Epidermal melanocyte (primary cell): ENCODE measurements around the gene ANKRD30B.
"Not testable (repeated sequence)": the region's sequence is repeated elsewhere in the genome, so short reads cannot be mapped to it uniquely, and the experiment has no call there.

Experiments
- DNase-seq: peaks from one replicate; pipeline ENCODE4 v3.0.0; 2011; ENCODE audit warnings: low spot score; ENCODE audit not compliant: insufficient read length

The ANKRD30B gene

GRCh38 chr18:14856256-14856655 is 108.3 kb downstream of the ANKRD30B start:
- not testable (repeated sequence) for DNase-seq

GRCh38 chr18:14858514-14858913 is 110.5 kb downstream of the ANKRD30B start:
- not testable (repeated sequence) for DNase-seq

GRCh38 chr18:14859995-14860394 is 112.0 kb downstream of the ANKRD30B start:
- DNase-seq: not testable (repeated sequence)

- not testable (repeated sequence) for DNase-seq
These were observed 118.5 kb downstream of the ANKRD30B start for GRCh38 chr18:14866426-14866825.

- not testable (repeated sequence) for DNase-seq
These were observed 120.0 kb downstream of the ANKRD30B start for GRCh38 chr18:14867988-14868387.

- not testable (repeated sequence) for DNase-seq
These were observed 120.9 kb downstream of the ANKRD30B start for GRCh38 chr18:14868825-14869224.

- DNase-seq: not testable (repeated sequence)
These were observed 130.9 kb downstream of the ANKRD30B start for GRCh38 chr18:14878826-14879225.

GRCh38 chr18:14900435-14900834 is 152.5 kb downstream of the ANKRD30B start:
- DNase-seq: no peak
